Stimulated activated naive CD8-positive, alpha-beta T cell treated with anti-CD3 and anti-CD28 coated beads, Interleukin-15, Interleukin-2, amounts not matched to agents 100 ng/mL and 50 ng/mL, for 24 hours (primary cell): Measurements from ENCODE around the gene OR4K17.
"Not testable (repeated sequence)": the region's sequence is repeated elsewhere in the genome, so short reads cannot be mapped to it uniquely, and the experiment has no call there.

ENCODE experiments used
- H3K27ac Mint-ChIP-seq: one replicate; pipeline ENCODE4 v1.8.0; 2021; ENCODE audit warnings: mild to moderate bottlenecking, mixed read lengths
- H3K27me3 Mint-ChIP-seq: one replicate; pipeline ENCODE4 v1.8.0; 2021; ENCODE audit warnings: mixed read lengths
- H3K36me3 Mint-ChIP-seq: one replicate; pipeline ENCODE4 v1.8.0; 2021; ENCODE audit warnings: low read depth, mixed read lengths
- H3K4me1 Mint-ChIP-seq: one replicate; pipeline ENCODE4 v1.8.0; 2021; ENCODE audit warnings: low read depth, mixed read lengths
- H3K4me3 Mint-ChIP-seq: one replicate; pipeline ENCODE4 v1.8.0; 2021; ENCODE audit warnings: mild to moderate bottlenecking, mixed read lengths
- H3K9me3 Mint-ChIP-seq: one replicate; pipeline ENCODE4 v1.8.0; 2021; ENCODE audit warnings: mixed read lengths

Gene OR4K17, protein sequence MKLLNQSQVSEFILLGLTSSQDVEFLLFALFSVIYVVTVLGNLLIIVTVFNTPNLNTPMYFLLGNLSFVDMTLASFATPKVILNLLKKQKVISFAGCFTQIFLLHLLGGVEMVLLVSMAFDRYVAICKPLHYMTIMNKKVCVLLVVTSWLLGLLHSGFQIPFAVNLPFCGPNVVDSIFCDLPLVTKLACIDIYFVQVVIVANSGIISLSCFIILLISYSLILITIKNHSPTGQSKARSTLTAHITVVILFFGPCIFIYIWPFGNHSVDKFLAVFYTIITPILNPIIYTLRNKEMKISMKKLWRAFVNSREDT

DNA sequence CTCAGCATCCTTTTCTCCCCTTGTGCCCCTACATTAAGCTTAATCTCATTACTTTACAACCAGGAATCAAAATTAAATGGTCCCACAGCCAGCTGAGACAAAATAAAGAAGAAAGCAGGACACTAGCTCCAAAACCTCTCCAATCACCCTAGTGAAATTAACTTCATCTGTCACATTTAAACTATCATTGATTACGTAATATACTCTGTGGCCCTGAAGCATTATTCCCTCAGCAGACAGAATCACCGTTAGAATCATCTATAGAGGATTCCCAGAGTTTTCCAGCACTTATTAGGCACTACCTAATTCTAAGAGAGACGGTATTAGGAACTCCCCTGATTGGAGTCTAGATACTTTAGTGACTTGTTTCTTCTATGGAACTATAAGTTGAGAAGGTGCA, at the start of gene OR4K17:
OR4K17 (plus strand) TSS at position 302 of the 400 bp plus-strand sequence. CDS start 6,761 bp downstream, outside the sequence.
- H3K27me3 Mint-ChIP-seq, result no peaks in the 10 kb centered on the region
- no peak within 1 kb of the TSS for H3K4me3 Mint-ChIP-seq
- no peak within 1 kb of the TSS for H3K27ac Mint-ChIP-seq
- H3K36me3 Mint-ChIP-seq, result no peaks in the 10 kb centered on the region
- H3K9me3 Mint-ChIP-seq, result no peaks in the 10 kb centered on the region
- H3K4me1 Mint-ChIP-seq, result no peaks in the 10 kb centered on the region

- H3K27me3 Mint-ChIP-seq, result no peaks in the 10 kb centered on the region
- H3K9me3 Mint-ChIP-seq, result no peaks in the 10 kb centered on the region
- no peak overlapping the region for H3K4me3 Mint-ChIP-seq
- no peak overlapping the region for H3K27ac Mint-ChIP-seq
- H3K4me1 Mint-ChIP-seq, result no peaks in the 10 kb centered on the region
- H3K36me3 Mint-ChIP-seq, result no peaks in the 10 kb centered on the region
Measured at GRCh38 chr14:20092050-20092449, 18.5 kb upstream of the OR4K17 start.

GRCh38 chr14:20093442-20093841, 17.1 kb upstream of the OR4K17 start:
- Mint-ChIP-seq H3K27ac (no peak overlapping the region), H3K4me3 (no peak overlapping the region), H3K36me3 (no peaks in the 10 kb centered on the region), H3K27me3 (no peaks in the 10 kb centered on the region), H3K4me1 (no peaks in the 10 kb centered on the region), H3K9me3 (no peaks in the 10 kb centered on the region)

GRCh38 chr14:20098926-20099770, 11.4 kb upstream of the OR4K17 start:
- not testable (repeated sequence) for H3K4me1 Mint-ChIP-seq, H3K4me3 Mint-ChIP-seq
- H3K27me3 Mint-ChIP-seq, result peaks cover 11% of the 10 kb centered on the region

GRCh38 chr14:20112321-20112720, 1.8 kb downstream of the OR4K17 start:
- Mint-ChIP-seq H3K27ac (no peak overlapping the region), H3K4me1 (no peaks in the 10 kb centered on the region), H3K27me3 (no peaks in the 10 kb centered on the region), H3K36me3 (no peaks in the 10 kb centered on the region), H3K4me3 (no peak overlapping the region), H3K9me3 (peaks cover 2% of the 10 kb centered on the region)

More at GRCh38 chr14:20098926-20099770, 11.4 kb upstream of the OR4K17 start:
- not testable (repeated sequence) for H3K9me3 Mint-ChIP-seq, H3K36me3 Mint-ChIP-seq, H3K27ac Mint-ChIP-seq

DNA sequence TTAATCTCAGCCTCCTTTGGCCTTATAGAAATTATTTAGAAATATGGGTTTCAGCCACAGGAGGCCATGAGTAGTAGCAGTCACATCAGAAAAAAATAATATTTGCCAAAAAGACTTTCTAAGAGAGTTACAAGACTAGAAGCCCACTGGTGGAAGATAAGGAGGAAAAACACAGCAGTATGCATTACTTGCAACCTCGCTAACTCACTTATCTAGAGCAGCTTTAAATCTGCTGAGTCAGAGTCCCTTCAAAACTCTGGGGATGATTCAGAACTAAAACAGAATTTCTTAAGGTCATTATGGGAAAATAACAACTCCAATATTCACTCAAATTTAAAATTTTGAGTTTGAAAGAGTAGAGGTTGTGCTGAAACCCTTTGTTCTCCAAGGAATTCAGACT, 6.2 kb downstream of the OR4K17 start:
- Mint-ChIP-seq H3K4me1 (no peaks in the 10 kb centered on the region), H3K27ac (no peak overlapping the region), H3K9me3 (peaks cover 28% of the 10 kb centered on the region), H3K36me3 (no peaks in the 10 kb centered on the region), H3K27me3 (peaks cover 8% of the 10 kb centered on the region), H3K4me3 (no peak overlapping the region)

- Mint-ChIP-seq H3K4me1 (no peaks in the 10 kb centered on the region), H3K4me3 (no peak overlapping the region), H3K36me3 (no peaks in the 10 kb centered on the region), H3K9me3 (peaks cover 28% of the 10 kb centered on the region), H3K27me3 (peaks cover 12% of the 10 kb centered on the region), H3K27ac (no peak overlapping the region)
Measured at GRCh38 chr14:20118795-20119194, 8.3 kb downstream of the OR4K17 start.

DNA sequence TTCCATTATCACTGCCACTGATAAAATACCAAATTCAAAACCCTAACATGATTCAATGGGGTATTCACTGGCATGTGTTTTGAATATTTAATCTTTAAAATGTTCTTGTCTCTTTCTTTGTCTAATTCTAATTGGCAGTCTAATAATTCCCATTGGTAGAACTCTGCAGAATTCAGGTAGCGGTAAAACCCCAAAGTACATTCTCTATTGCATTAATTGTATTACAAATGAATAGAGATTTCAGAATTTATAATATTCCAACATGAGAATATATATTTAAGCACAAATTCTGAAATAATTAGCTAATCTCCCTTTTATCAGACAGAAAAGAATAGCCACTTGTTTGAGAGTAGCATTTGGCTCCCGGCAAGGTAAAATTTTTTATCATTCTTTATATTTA, 28.0 kb downstream of the OR4K17 start, which contains the start of gene OR4N5:
OR4N5 (plus strand) TSS at position 301 of the 400 bp plus-strand sequence. CDS start 4,916 bp downstream, outside the sequence.
- Mint-ChIP-seq H3K9me3 (no peaks in the 10 kb centered on the region), H3K4me1 (no peaks in the 10 kb centered on the region), H3K36me3 (no peaks in the 10 kb centered on the region), H3K27me3 (peaks cover 25% of the 10 kb centered on the region), H3K27ac (no peak within 1 kb of the TSS), H3K4me3 (no peak within 1 kb of the TSS)

DNA sequence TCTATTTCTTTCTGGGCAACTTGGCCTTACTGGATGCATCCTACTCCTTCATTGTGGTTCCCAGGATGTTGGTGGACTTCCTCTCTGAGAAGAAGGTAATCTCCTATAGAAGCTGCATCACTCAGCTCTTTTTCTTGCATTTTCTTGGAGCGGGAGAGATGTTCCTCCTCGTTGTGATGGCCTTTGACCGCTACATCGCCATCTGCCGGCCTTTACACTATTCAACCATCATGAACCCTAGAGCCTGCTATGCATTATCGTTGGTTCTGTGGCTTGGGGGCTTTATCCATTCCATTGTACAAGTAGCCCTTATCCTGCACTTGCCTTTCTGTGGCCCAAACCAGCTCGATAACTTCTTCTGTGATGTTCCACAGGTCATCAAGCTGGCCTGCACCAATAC, 33.4 kb downstream of the OR4K17 start:
- Mint-ChIP-seq H3K27ac (no peak overlapping the region), H3K4me3 (no peak overlapping the region), H3K9me3 (no peaks in the 10 kb centered on the region), H3K27me3 (peaks cover 26% of the 10 kb centered on the region), H3K4me1 (no peaks in the 10 kb centered on the region), H3K36me3 (no peaks in the 10 kb centered on the region)

DNA sequence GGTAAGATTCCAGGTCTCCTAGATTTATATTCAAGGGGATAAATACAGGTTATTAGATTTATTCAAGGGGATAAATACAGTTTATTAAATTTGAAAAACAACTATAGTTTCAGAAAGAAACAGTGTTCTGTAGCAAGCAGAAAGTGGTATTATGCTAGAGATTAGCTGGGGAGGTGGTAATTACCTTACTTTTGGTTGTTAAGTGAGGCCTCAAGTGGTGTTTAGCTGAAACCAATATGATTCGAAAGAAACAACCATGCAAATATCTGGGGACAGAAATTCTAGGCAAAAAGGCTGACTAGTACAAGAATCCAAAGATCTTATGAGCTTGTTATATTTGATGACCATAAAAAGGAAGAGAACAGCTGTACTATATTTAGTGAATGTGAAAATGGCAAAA, 34.3 kb downstream of the OR4K17 start:
- H3K27me3 Mint-ChIP-seq, result peaks cover 32% of the 10 kb centered on the region
- H3K4me3 Mint-ChIP-seq, result no peak overlapping the region
- no peaks in the 10 kb centered on the region for H3K4me1 Mint-ChIP-seq
- no peaks in the 10 kb centered on the region for H3K36me3 Mint-ChIP-seq
- H3K9me3 Mint-ChIP-seq, result peaks cover 4% of the 10 kb centered on the region
- no peak overlapping the region for H3K27ac Mint-ChIP-seq

DNA sequence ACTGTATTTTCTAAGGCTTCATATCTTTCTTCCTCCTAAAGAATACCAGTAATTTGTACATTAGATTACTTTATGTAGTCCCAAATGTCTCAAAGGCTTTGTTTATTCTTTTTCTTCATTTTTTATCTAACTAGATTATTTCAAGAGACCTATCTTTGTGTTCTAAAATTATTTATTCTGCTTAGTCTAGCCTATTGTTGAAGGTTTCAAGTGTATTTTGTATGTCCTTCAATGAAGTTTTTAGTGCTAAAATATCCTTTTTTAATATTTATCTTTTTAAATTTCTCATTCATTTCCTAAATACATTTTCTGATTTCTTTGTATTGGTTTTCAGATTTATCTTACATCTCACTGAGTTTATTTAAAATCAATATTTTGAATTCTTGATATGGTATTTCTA, 53.9 kb downstream of the OR4K17 start:
- H3K27ac Mint-ChIP-seq, result no peak overlapping the region
- no peaks in the 10 kb centered on the region for H3K4me1 Mint-ChIP-seq
- H3K27me3 Mint-ChIP-seq, result peaks cover 3% of the 10 kb centered on the region
- no peaks in the 10 kb centered on the region for H3K36me3 Mint-ChIP-seq
- H3K4me3 Mint-ChIP-seq, result no peak overlapping the region
- peaks cover 13% of the 10 kb centered on the region for H3K9me3 Mint-ChIP-seq

DNA sequence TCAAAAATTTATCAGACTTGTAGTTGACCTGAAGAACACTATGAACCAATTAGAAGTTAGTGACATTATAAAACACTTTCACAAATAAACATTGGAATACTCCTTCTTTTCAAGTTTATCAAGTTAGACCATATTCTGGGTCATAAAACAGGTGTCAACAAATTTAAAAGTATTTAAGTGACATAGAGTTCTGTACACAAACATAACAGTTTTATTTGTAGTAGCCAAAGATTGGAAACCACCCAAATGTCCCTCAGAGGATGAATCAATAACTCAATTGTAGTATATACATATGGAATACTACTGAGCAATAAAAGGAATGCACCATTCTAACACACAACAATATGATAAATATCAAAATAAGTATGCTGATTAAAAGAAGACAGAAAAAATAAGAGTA, 56.6 kb downstream of the OR4K17 start:
- H3K27me3 Mint-ChIP-seq, result peaks cover 10% of the 10 kb centered on the region
- no peak overlapping the region for H3K27ac Mint-ChIP-seq
- peaks cover 13% of the 10 kb centered on the region for H3K9me3 Mint-ChIP-seq
- H3K36me3 Mint-ChIP-seq, result no peaks in the 10 kb centered on the region
- no peak overlapping the region for H3K4me3 Mint-ChIP-seq
- H3K4me1 Mint-ChIP-seq, result no peaks in the 10 kb centered on the region

DNA sequence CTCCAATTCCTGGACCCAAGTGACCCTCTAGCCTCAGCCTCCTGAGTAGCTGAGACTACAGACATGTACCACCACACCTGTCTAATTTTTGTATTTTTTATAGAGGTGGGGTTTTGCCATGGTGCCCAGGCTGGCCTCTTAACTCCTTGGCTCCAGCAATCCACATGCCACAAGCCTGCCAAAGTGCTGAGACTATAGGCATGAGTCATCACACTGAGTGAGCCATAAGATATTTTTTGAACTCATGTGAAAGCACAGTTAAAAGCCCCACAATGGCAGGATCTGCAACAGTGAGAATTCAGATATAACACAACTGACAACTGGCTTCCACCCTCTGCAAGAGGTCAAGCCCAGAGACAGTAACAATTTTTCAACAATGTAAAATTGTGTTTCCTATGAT, 59.3 kb downstream of the OR4K17 start:
- H3K36me3 Mint-ChIP-seq, H3K9me3 Mint-ChIP-seq, H3K27ac Mint-ChIP-seq, H3K4me3 Mint-ChIP-seq, H3K4me1 Mint-ChIP-seq: not testable (repeated sequence)
- H3K27me3 Mint-ChIP-seq, result peaks cover 14% of the 10 kb centered on the region
